ENCODE data around the gene BRF1. TPM values are rescaled to one million over a fixed set of nuclear protein-coding genes. Genes with fewer than 3 reads are reported as not detected.

BRF1 gene
- total RNA-seq, 4 donors from 2014 or later, result 44.5 to 99.6 (median 56.2) TPM

- no peak overlapping the region for H3K27ac ChIP-seq
- intact Hi-C loops (cut with DNase I), result no loop called here
- no peaks in the 10 kb centered on the region for H3K36me3 ChIP-seq
- TF ChIP-seq POLR2A (IDR thresholded peaks at IDR 0.05), result no peak
- no peak for TF ChIP-seq CTCF (IDR thresholded peaks at IDR 0.05)
- no peak for DNase-seq
- peaks cover 15 to 26% of the 10 kb centered on the region in 2 donors for H3K4me1 ChIP-seq
- WGBS, 2 donors, result 79 to 85% methylated on average over 12 to 20 of the region's 20 CpGs
- H3K27me3 ChIP-seq, result no peaks in the 10 kb centered on the region
- H3K4me3 ChIP-seq (replicated peaks in 1 of 3), result no peak overlapping the region
- H3K9me3 ChIP-seq, result no peaks in the 10 kb centered on the region
Measured at GRCh38 chr14:105340821-105341733, 40.3 kb upstream of the BRF1 start.

- intact Hi-C loops (cut with DNase I), result no loop called here
- peak overlapping the region in 1 of 3 donors; percentile 40 for H3K27ac ChIP-seq
- WGBS, 2 donors, result 65 to 82% methylated on average over 6 to 16 of the region's 18 CpGs
- peaks cover 15 to 40% of the 10 kb centered on the region in 2 donors for H3K4me1 ChIP-seq
- DNase-seq, result peak; percentile 62 to 64
- H3K27me3 ChIP-seq, result no peaks in the 10 kb centered on the region
- no peaks in the 10 kb centered on the region for H3K9me3 ChIP-seq
- H3K36me3 ChIP-seq, result no peaks in the 10 kb centered on the region
- no peak overlapping the region for H3K4me3 ChIP-seq (replicated peaks in 1 of 3)
- TF ChIP-seq POLR2A (IDR thresholded peaks at IDR 0.05), result no peak
- TF ChIP-seq CTCF (IDR thresholded peaks at IDR 0.05), result no peak
Measured at GRCh38 chr14:105337966-105338741, 37.4 kb upstream of the BRF1 start.

GRCh38 chr14:105337433-105337832, 36.6 kb upstream of the BRF1 start:
- 87 to 95% methylated on average over 6 of the region's 6 CpGs for WGBS, 2 donors
- H3K9me3 ChIP-seq, result no peaks in the 10 kb centered on the region
- no peaks in the 10 kb centered on the region for H3K36me3 ChIP-seq
- H3K27me3 ChIP-seq, result no peaks in the 10 kb centered on the region
- H3K4me3 ChIP-seq (replicated peaks in 1 of 3), result no peak overlapping the region
- no peak for TF ChIP-seq POLR2A (IDR thresholded peaks at IDR 0.05)
- no peak for TF ChIP-seq CTCF (IDR thresholded peaks at IDR 0.05)
- H3K27ac ChIP-seq, result peak overlapping the region in 1 of 3 donors; percentile 40
- intact Hi-C loops (cut with DNase I), result no loop called here
- H3K4me1 ChIP-seq, result peaks cover 15 to 41% of the 10 kb centered on the region in 2 donors
- DNase-seq, result no peak

GRCh38 chr14:105336477-105337287, 35.9 kb upstream of the BRF1 start:
- 87 to 89% methylated on average over 23 of the region's 26 CpGs for WGBS, 2 donors
- Histone ChIP-seq H3K4me1 (peaks cover 15 to 43% of the 10 kb centered on the region in 2 donors), H3K27ac (no peak overlapping the region), H3K27me3 (no peaks in the 10 kb centered on the region), H3K36me3 (no peaks in the 10 kb centered on the region), H3K9me3 (no peaks in the 10 kb centered on the region), H3K4me3 (replicated peaks in 1 of 3) (no peak overlapping the region)
- no peak for TF ChIP-seq POLR2A (IDR thresholded peaks at IDR 0.05)
- no peak for TF ChIP-seq CTCF (IDR thresholded peaks at IDR 0.05)
- no peak for DNase-seq
- intact Hi-C loops (cut with DNase I), result no loop called here

Measured in thyroid gland (tissue), 4 donors.